ENCODE results near the gene ATP5MK.
"Not testable (repeated sequence)": the region's sequence is repeated elsewhere in the genome, so short reads cannot be mapped to it uniquely, and the experiment has no call there.

ATP5MK gene

GRCh38 chr10:103395754-103396066, 565 bp downstream of the ATP5MK start:
- DNase-seq: no peak

- no peak for DNase-seq
These were observed 2.1 kb downstream of the ATP5MK start for GRCh38 chr10:103394180-103394579.

GRCh38 chr10:103382769-103383168, 13.5 kb downstream of the ATP5MK start:
- no peak for DNase-seq

GRCh38 chr10:103374263-103374662, 22.0 kb downstream of the ATP5MK start:
- no peak for DNase-seq

- DNase-seq: no peak
These were observed 22.7 kb downstream of the ATP5MK start for GRCh38 chr10:103373544-103373943.

- DNase-seq: peak; percentile 96
These were observed 28.3 kb downstream of the ATP5MK start, which contains the start of gene TAF5 for GRCh38 chr10:103367782-103368518. TSS of gene TAF5 (plus strand) at chr10:103367976. CDS start at chr10:103367990, 14 bp downstream.

GRCh38 chr10:103367379-103367781, 28.9 kb downstream of the ATP5MK start:
- DNase-seq: no peak

- DNase-seq: not testable (repeated sequence)
These were observed 35.5 kb downstream of the ATP5MK start for GRCh38 chr10:103360791-103361190.

- not testable (repeated sequence) for DNase-seq
These were observed 36.8 kb downstream of the ATP5MK start for GRCh38 chr10:103359493-103359892.

- no peak for DNase-seq
These were observed 40.2 kb downstream of the ATP5MK start for GRCh38 chr10:103355906-103356599.

- DNase-seq: not testable (repeated sequence)
These were observed 41.7 kb downstream of the ATP5MK start for GRCh38 chr10:103354567-103354966.

GRCh38 chr10:103353281-103353680, 43.0 kb downstream of the ATP5MK start:
- DNase-seq: no peak

- DNase-seq: peak; percentile 85
These were observed 45.6 kb downstream of the ATP5MK start, which contains the start of gene PCGF6 for GRCh38 chr10:103350517-103351260. TSS of gene PCGF6 (minus strand) at chr10:103351140. CDS start at chr10:103351066, 74 bp downstream.

GRCh38 chr10:103350175-103350516, 46.1 kb downstream of the ATP5MK start:
- no peak for DNase-seq
